GM19372 (cell line): ENCODE results near the gene TAS1R1.

Source experiments
- ATAC-seq: cut with Tn5 transposase; IDR thresholded peaks from one replicate; pipeline ENCODE4 v1.9.1; 2021; ENCODE audit warnings: mild to moderate bottlenecking, low read depth, moderate library complexity; ENCODE audit not compliant: unreplicated experiment

The TAS1R1 gene

DNA sequence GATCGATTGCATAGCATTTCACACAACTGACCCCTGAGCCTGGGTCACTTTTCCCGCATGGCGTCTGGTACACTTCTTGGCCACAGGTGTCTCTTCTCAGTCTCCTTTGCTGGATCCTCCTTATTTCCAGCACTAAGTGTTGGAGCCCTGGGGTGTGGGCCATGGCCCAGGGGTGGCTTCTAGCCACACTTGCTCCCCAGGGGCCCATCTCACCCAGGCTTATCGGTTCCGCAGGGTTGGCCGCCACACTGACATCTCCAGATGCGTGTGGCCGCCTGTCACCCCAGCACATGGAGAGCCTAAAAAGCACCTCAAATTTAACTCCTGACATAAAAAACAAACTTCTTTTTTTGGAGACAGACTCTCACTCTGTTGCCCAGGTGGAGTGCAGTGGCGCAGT is 71.9 kb downstream of the TAS1R1 start:
- no peak for ATAC-seq

DNA sequence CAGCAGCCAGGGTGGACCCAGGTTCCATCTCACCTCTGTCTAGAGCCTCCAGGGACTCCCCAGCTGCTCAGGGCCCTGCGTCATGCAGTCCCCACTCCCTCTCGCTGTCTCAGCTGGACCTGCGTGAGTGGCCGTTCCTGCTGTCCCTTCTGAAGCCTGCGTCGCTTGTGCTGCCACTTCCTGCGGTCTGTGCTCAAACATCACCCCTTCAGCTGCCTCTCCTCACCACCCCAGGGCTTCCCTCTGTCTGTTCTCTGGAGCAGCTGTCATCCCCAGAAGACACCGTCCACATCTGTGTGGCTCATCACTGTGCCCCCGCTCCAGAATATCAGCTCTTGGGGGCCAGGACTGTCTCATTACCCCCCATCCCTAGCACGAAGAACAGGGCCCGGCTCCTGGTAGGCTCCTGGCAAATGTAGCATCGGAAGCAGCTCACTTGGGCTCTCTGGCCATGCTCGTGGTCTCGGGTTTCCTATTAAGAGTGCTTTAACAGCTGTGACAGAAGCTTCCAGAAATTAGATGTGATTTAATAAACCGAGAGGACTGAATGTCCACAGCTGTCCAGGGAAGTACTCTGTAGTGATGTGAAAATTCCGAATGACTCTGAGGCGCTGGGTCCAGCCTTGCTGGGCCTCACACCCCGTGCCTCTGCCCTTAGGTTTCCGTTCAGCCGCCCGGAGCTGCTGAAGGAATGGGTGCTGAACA is 72.9 kb downstream of the TAS1R1 start:
- ATAC-seq, result no peak

DNA sequence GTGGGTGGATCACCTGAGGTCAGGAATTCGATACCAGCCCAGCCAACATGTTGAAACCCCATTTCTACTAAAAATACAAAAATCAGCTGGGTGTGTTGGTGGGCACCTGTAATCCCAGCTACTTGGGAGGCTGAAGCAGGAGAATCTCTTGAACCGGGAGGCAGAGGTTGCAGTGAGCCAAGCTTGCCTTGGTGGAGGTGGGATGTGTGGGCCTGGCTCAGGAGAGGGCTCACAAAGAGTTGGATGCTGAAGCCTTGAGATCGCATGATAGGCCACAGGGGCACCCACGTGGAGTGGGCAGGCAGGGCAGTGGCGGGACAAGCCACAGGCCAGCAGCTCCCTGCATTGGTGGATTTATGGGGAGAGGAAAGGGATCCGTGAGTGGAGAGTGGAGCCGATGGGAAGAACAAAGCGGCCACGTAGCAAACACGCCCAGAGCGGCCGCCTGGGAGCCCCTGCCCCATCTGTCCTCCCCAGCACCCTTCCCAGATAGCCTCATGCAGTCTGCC is 73.9 kb downstream of the TAS1R1 start:
- no peak for ATAC-seq
